HG03378 (cell line): Measurements from ENCODE around the gene MECP2.
A peak's percentile ranks its signal among the peaks of the same experiment; 100 is the strongest.
"Not testable (repeated sequence)": the region's sequence is repeated elsewhere in the genome, so short reads cannot be mapped to it uniquely, and the experiment has no call there.

ENCODE experiments used
- ATAC-seq: cut with Tn5 transposase; IDR thresholded peaks from one replicate; pipeline ENCODE4 v1.9.1; 2021; ENCODE audit warnings: mild to moderate bottlenecking, moderate library complexity; ENCODE audit not compliant: unreplicated experiment

Gene MECP2

GRCh38 chrX:153999359-154000037 lies 98.0 kb downstream of the MECP2 start:
- ATAC-seq, result no peak

- no peak for ATAC-seq
Observed at GRCh38 chrX:153995504-153995903, 102.0 kb downstream of the MECP2 start.

DNA sequence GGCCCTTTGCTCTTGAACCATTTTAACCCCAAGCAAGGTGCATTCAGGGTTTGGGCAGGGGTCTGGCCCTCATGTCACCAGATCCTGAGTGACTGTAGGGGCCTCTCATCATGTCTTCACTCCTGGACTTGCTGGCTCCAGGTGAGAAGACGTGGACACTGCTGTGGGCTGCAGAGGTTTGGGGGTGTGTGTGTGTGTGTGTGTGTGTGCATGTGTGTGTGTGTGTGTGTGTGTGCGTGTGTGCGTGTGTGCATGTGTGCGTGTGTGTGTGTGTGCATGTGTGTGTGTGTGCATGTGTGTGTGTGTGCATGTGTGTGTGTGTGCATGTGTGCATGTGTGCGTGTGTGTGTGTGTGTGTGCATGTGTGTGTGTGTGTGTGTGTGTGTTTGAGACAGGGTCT lies 103.1 kb downstream of the MECP2 start:
- not testable (repeated sequence) for ATAC-seq

DNA sequence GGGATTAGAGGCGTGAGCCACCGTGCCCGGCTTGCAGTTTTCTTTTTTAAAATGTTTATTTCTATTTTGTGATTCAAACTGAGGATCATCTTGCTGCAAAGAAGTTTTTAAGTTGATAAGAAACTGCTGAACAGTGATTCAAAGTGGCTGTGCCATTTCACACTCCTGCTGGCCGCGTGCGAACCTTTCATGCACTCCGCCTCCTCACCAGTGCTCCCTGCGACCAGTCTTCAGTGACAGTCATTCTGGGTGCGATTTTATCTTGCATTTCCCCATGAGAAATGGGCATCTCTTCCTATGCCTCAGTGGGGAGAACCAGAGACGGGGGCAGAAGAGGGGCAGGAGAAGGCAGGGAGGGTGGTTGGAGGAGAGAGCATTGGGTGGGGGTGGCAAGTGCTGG lies 103.5 kb downstream of the MECP2 start:
- ATAC-seq, result no peak

GRCh38 chrX:153993079-153993478 lies 104.4 kb downstream of the MECP2 start:
- ATAC-seq, result no peak

DNA sequence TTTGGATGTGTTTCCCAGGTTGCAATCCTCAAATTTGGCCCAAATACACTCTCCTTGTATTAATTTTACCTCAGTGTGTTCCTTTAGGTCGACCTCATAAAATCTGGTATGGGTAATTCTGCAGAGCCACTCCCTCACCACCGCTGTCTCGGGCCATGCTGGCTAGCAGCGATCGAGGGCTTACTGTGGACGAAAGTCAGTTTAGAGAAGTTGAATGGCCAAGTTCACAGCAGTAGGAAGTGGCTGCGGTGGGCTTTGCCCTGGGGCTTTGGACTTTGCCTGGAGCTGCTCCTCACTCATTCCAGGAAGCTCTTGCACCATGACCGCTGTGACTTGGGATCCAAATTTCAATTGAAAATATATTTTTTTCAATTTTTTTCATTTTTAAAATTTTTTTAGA lies 105.3 kb downstream of the MECP2 start:
- ATAC-seq, result no peak

- ATAC-seq, result no peak
Observed at GRCh38 chrX:153991013-153991580, 106.4 kb downstream of the MECP2 start.

- no peak for ATAC-seq
Observed at GRCh38 chrX:153989973-153990655, 107.4 kb downstream of the MECP2 start.

DNA sequence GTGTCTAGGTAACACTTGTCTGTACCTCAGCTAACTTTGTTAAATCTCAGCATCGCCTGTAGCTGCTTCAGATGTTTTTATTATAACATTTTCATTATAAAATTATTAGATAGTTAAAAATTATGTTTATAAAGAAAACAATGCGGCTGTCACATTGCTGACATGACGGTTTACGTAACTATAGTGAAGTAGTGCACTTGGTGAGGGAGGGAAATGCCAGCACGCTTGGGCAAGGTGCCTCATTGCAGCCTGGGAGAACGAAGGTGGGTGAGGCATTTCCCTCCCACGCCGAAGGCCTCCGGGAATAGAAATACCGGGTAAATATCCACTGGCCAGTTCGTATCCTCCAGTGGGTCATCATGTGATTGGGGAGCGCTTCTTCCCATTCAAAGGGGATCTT lies 109.0 kb downstream of the MECP2 start:
- ATAC-seq, result no peak

GRCh38 chrX:153984351-153985178 lies 113.0 kb downstream of the MECP2 start:
- ATAC-seq, result no peak

- ATAC-seq, result no peak
Observed at GRCh38 chrX:153983321-153983801, 114.2 kb downstream of the MECP2 start.

- no peak for ATAC-seq
Observed at GRCh38 chrX:153981771-153982533, 115.6 kb downstream of the MECP2 start.

GRCh38 chrX:153981231-153981630 lies 116.3 kb downstream of the MECP2 start:
- ATAC-seq, result no peak

DNA sequence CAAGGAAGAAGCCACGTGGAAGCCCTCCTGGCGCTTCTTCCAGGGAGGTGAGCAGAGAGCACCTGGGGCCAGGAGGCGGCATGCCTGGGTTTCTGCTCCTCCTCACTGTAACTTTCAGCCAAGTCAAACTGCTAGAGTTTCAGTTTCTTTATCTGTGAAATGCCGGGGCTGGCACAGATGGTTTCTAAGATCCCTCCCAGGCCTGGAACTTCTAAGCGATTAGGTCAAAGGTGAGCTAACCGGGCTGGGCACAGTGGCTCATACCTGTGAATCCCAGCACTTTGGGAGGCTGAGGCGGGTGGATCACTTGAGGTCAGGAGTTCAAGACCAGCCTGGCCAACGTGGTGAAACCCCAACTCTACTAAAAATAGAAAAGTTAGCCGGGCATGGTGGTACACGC lies 117.1 kb downstream of the MECP2 start:
- ATAC-seq, result not testable (repeated sequence)

DNA sequence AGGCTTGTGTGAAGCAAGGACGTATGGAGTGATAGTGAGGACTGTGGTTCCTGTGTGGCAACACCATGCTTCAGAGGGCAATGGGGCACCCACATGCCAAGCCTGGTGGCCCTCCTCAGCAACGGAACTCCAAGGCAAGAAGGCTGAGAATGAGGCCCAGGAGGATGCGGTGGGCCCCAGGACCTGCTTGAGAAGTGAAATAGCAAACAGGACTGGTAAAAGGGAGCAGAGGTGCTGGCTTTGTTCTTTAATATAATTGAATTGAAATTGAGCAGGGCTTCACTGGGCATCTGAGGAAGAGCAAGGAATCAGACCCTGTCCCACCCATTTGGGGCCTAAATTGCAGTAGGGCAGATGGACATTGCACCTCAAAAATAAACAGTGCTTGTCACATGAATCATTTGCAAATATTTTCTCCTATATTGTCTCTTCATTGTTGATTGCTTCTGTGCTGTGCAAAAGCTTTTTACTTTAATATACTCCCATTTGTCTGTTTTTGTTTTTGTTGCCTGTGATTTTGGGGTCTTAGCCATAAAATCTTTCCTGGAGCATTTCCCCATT lies 122.7 kb downstream of the MECP2 start:
- ATAC-seq, result no peak

- ATAC-seq, result no peak
Observed at GRCh38 chrX:153974003-153974725, 123.4 kb downstream of the MECP2 start.

DNA sequence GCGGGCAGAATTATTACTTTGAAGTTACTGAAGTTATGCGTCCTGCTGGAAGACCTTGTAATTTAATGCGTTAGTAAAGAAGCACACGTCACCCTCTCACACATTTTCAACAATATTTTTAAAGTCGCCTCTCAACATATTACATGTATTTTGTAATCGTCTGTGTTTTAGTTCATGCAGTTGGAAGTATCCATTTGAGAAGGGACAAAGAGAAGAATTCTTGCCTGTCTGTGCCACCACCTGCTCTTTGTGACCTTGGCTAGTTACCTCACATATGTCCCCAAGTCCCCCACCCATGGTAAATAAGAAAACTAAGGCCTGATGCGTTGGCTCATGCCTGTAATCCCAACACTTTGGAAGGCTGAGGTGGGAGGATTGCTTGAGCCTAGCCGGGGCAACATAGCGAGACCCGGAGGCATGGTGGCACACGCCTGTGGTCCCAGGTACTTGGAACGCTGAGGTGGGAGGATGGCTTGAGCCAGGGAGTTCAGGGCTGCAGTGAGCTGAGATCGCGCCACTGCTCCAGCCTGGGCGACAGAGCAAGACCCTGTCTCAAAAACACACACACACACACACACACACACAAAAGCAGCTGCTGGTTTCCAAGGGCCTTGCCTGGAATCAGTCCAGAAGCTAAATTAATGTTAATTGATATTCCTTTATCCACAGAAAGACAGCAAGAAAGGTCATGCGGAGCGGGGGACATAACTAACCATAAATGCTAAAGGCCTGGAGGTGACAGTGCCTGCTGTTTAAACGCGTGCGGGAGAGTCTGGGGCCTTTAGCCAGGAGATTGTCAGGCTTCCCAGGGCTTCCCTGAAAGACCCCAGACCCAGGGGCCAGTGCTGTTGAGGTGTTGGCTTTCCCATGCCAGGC lies 124.2 kb downstream of the MECP2 start:
- ATAC-seq, result no peak

GRCh38 chrX:153972368-153973126 lies 125.0 kb downstream of the MECP2 start, which contains the start of gene TMEM187:
TMEM187 (plus strand) TSS chrX:153972754; CDS start chrX:153982063, 9,309 bp downstream.
- peak; percentile 36 for ATAC-seq
